Measurements from ENCODE around the gene ZNF599.

DNA sequence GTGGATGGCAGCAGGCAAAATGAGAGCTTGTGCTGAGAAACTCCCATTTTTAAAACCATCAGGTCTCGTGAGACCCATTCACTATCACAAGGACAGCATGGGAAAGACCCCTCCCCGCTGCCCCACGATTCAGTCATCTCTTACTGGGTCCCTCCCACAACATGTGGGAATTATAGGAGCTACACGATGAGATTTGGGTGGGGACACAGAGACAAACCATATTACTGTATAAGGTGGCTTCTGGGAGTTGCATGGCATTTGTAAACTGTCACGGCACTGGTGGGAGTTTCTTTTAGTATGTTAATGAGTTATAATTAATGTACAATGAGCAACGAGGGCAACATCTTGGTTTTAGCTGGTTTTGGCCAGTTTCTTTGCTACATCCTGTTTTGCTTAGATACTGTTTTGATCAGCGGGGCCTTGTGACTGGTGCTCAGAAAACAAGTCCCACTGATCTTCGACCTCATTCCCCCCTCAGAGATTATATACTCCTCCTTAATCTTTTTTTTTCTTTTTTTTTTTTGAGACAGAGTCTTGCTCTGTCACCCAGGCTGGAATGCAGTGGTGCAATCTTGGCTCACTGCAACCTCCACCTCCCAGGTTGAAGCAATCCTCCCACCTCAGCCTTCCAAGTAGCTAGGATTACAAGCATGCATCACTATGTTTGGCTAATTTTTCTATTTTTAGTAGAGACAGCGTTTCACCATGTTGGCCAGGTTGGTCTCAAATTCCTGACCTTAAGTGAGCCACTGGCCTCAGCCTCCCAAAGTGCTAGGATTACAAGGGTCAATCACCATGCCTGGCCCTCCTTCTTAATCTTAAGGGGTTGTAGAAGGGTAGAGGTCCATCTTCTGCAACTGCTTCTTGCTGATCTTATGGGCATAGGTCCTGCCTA lies 21.3 kb upstream of the ZNF599 start:
- TF ChIP-seq POLR2A (IDR thresholded peaks at IDR 0.05) = no peak
- TF ChIP-seq, protein P1, sequence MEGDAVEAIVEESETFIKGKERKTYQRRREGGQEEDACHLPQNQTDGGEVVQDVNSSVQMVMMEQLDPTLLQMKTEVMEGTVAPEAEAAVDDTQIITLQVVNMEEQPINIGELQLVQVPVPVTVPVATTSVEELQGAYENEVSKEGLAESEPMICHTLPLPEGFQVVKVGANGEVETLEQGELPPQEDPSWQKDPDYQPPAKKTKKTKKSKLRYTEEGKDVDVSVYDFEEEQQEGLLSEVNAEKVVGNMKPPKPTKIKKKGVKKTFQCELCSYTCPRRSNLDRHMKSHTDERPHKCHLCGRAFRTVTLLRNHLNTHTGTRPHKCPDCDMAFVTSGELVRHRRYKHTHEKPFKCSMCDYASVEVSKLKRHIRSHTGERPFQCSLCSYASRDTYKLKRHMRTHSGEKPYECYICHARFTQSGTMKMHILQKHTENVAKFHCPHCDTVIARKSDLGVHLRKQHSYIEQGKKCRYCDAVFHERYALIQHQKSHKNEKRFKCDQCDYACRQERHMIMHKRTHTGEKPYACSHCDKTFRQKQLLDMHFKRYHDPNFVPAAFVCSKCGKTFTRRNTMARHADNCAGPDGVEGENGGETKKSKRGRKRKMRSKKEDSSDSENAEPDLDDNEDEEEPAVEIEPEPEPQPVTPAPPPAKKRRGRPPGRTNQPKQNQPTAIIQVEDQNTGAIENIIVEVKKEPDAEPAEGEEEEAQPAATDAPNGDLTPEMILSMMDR (IDR thresholded peaks at IDR 0.05) = no peak
